Measurements from ENCODE around the gene TCHHL1.

DNA sequence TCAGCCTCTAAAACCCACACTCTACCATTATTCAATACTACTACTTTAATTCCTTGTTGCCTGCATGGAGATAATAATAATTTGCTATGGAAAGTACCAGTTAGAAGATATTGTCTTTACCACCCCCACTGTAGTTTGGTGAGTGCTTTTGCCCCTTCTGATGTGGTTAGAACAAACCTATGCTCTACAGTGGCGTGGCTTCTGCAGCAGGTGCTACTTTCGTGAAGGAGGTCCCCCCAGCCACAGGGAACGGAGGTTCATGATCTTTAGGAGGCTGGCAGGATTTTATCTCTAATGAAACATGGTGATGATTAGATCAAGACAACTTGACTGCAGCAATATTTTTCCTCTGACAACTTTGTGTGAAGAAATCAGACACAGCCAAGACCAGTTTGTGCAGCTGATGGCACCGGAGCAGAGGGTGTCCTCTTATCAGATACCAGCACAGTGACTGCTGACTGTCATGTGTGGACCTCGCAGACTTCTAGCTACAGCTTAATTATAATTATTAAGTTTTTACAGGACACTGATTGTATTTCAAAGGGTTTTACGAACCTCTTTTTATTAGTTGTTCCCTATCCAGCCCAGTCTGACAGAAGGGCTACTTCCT lies 37.1 kb upstream of the TCHHL1 start:
- TF ChIP-seq RARB (CRISPR knock-in tag; IDR thresholded peaks at IDR 0.05) (no peak), GLIS3 (CRISPR knock-in tag; IDR thresholded peaks at IDR 0.05) (no peak), ZC3H10 (CRISPR knock-in tag; IDR thresholded peaks at IDR 0.05) (no peak), ISL1 (CRISPR knock-in tag; IDR thresholded peaks at IDR 0.05) (no peak), ZNF8 (CRISPR knock-in tag; IDR thresholded peaks at IDR 0.05) (no peak), OSR1 (CRISPR knock-in tag; IDR thresholded peaks at IDR 0.05) (no peak), CSDC2 (CRISPR knock-in tag; IDR thresholded peaks at IDR 0.05) (no peak), ZNF70 (CRISPR knock-in tag; IDR thresholded peaks at IDR 0.05) (no peak), PATZ1 (CRISPR knock-in tag; IDR thresholded peaks at IDR 0.05; ENCODE audit: borderline replicate concordance) (no peak), ZFP3 (CRISPR knock-in tag; IDR thresholded peaks at IDR 0.05) (no peak), PPARA (CRISPR knock-in tag; IDR thresholded peaks at IDR 0.05; ENCODE audit: borderline replicate concordance) (no peak)
